ENCODE measurements around the gene CHD9NB.

DNA sequence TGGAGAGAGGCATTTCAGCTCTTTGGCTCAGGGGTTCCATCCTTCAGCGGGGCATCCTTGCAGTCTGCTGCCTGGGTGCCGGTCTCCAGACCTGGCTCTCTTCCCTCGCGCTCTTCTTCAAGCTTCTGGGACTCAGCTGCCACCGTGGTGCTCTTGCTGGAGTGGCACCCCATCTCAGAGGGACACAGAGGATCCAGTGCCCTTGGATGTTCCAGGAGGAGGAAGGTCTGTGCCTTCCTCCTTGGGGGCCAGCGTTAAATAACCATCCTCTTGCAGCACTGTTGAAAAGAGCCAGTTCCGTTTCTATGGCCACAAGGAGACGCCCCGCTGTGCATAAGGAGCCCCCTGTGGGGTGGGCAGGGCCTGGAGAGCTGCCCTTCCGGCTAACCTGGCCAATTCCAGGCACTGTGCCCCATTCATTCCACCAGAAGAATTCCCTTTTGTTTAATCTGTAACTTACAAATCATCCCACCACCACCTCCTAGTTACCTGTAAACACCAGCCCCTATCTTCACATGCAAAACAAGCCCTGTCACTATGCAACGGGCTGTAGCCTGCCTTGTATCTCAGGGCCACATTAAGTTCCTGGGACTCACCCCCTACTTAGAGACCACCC lies 8.6 kb downstream of the CHD9NB start:
- TF ChIP-seq, protein P1, sequence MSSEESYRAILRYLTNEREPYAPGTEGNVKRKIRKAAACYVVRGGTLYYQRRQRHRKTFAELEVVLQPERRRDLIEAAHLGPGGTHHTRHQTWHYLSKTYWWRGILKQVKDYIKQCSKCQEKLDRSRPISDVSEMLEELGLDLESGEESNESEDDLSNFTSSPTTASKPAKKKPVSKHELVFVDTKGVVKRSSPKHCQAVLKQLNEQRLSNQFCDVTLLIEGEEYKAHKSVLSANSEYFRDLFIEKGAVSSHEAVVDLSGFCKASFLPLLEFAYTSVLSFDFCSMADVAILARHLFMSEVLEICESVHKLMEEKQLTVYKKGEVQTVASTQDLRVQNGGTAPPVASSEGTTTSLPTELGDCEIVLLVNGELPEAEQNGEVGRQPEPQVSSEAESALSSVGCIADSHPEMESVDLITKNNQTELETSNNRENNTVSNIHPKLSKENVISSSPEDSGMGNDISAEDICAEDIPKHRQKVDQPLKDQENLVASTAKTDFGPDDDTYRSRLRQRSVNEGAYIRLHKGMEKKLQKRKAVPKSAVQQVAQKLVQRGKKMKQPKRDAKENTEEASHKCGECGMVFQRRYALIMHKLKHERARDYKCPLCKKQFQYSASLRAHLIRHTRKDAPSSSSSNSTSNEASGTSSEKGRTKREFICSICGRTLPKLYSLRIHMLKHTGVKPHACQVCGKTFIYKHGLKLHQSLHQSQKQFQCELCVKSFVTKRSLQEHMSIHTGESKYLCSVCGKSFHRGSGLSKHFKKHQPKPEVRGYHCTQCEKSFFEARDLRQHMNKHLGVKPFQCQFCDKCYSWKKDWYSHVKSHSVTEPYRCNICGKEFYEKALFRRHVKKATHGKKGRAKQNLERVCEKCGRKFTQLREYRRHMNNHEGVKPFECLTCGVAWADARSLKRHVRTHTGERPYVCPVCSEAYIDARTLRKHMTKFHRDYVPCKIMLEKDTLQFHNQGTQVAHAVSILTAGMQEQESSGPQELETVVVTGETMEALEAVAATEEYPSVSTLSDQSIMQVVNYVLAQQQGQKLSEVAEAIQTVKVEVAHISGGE (CRISPR knock-in tag; IDR thresholded peaks at IDR 0.05) = no peak
- no peak for TF ChIP-seq TCF12 (IDR thresholded peaks at IDR 0.05; ENCODE audit: low read depth, low read length)
- no peak for TF ChIP-seq TAF1 (IDR thresholded peaks at IDR 0.05; ENCODE audit: borderline replicate concordance, low read depth, low read length)
- TF ChIP-seq, protein P2, sequence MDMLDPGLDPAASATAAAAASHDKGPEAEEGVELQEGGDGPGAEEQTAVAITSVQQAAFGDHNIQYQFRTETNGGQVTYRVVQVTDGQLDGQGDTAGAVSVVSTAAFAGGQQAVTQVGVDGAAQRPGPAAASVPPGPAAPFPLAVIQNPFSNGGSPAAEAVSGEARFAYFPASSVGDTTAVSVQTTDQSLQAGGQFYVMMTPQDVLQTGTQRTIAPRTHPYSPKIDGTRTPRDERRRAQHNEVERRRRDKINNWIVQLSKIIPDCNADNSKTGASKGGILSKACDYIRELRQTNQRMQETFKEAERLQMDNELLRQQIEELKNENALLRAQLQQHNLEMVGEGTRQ (IDR thresholded peaks at IDR 0.05; ENCODE audit: borderline replicate concordance, low read depth, low read length) = no peak
- TF ChIP-seq, protein P3, sequence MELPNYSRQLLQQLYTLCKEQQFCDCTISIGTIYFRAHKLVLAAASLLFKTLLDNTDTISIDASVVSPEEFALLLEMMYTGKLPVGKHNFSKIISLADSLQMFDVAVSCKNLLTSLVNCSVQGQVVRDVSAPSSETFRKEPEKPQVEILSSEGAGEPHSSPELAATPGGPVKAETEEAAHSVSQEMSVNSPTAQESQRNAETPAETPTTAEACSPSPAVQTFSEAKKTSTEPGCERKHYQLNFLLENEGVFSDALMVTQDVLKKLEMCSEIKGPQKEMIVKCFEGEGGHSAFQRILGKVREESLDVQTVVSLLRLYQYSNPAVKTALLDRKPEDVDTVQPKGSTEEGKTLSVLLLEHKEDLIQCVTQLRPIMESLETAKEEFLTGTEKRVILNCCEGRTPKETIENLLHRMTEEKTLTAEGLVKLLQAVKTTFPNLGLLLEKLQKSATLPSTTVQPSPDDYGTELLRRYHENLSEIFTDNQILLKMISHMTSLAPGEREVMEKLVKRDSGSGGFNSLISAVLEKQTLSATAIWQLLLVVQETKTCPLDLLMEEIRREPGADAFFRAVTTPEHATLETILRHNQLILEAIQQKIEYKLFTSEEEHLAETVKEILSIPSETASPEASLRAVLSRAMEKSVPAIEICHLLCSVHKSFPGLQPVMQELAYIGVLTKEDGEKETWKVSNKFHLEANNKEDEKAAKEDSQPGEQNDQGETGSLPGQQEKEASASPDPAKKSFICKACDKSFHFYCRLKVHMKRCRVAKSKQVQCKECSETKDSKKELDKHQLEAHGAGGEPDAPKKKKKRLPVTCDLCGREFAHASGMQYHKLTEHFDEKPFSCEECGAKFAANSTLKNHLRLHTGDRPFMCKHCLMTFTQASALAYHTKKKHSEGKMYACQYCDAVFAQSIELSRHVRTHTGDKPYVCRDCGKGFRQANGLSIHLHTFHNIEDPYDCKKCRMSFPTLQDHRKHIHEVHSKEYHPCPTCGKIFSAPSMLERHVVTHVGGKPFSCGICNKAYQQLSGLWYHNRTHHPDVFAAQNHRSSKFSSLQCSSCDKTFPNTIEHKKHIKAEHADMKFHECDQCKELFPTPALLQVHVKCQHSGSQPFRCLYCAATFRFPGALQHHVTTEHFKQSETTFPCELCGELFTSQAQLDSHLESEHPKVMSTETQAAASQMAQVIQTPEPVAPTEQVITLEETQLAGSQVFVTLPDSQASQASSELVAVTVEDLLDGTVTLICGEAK (IDR thresholded peaks at IDR 0.05; ENCODE audit: borderline replicate concordance) = no peak

Measured in GM12878 (cell line).